IMR-90 (cell line): Measurements from ENCODE around the gene RGS9. TPM values are rescaled to one million over a fixed set of nuclear protein-coding genes. Genes with fewer than 3 reads are reported as not detected.

Experiments used
- ATAC-seq: fragments of 200-7000 bp; cut with Tn5 transposase; 2 replicates; pipeline ENCODE4 v1.9.1; 2020; ENCODE audit warnings: low read depth, mild to moderate bottlenecking, moderate library complexity
- BruUV-seq: library from RNA; stranded (reverse); fragments of 400-500 nt; replicated peaks from 2 replicates; lab custom pipeline; 2021; lab: Mats Ljungman, UMichigan
- CTCF ChIA-PET: fragments of 300-600 bp; formaldehyde crosslinking; extraction: SDS; loops from one replicate; lab custom pipeline; 2021; ENCODE audit warnings: antibody characterized with exemption; lab: Yijun Ruan, JAX
- POLR2A ChIA-PET: fragments of 300-600 bp; sonication (Branson Sonifier 250); formaldehyde crosslinking; loops from one replicate; lab custom pipeline; 2022; ENCODE audit warnings: antibody characterized with exemption; ENCODE audit not compliant: unreplicated experiment; lab: Charles Lee
- DNase-seq: peaks from one replicate; pipeline ENCODE4 v3.0.0; 2013
- H2AFZ ChIP-seq: replicated peaks from 2 replicates; pipeline ENCODE3; 2013; ENCODE audit warnings: low read length, mild to moderate bottlenecking; ENCODE audit not compliant: poor library complexity
- H2AK5ac ChIP-seq: 2 replicates; pipeline ENCODE4 v1.6.1; 2013; ENCODE audit warnings: low read depth, low read length, inconsistent platforms
- H2AK9ac ChIP-seq: replicated peaks from 2 replicates; pipeline ENCODE3; 2013; ENCODE audit warnings: mild to moderate bottlenecking, low read depth, low read length, moderate library complexity; ENCODE audit not compliant: poor library complexity
- H2BK120ac ChIP-seq: 2 replicates; pipeline ENCODE4 v1.6.1; 2013; ENCODE audit warnings: low read depth, low read length, inconsistent platforms
- H2BK15ac ChIP-seq: 3 replicates; pipeline ENCODE4 v1.6.1; 2013; ENCODE audit warnings: low read depth, low read length, inconsistent platforms
- H2BK20ac ChIP-seq: 2 replicates; pipeline ENCODE4 v1.6.1; 2013; ENCODE audit warnings: low read depth, mild to moderate bottlenecking, inconsistent platforms, low read length, moderate library complexity
- H2BK5ac ChIP-seq: 2 replicates; pipeline ENCODE4 v1.6.1; 2013; ENCODE audit warnings: mild to moderate bottlenecking, low read depth, low read length, inconsistent platforms; ENCODE audit not compliant: poor library complexity, severe bottlenecking
- H3K14ac ChIP-seq: replicated peaks from 2 replicates; pipeline ENCODE4 v1.6.1; 2013; ENCODE audit warnings: low read depth, low read length, inconsistent platforms
- H3K18ac ChIP-seq: 2 replicates; pipeline ENCODE4 v1.6.1; 2013; ENCODE audit warnings: low read depth, low read length, control low read depth
- H3K23ac ChIP-seq: 2 replicates; pipeline ENCODE4 v1.6.1; 2013; ENCODE audit warnings: low read depth, low read length, inconsistent platforms
- H3K27ac ChIP-seq: 2 replicates; pipeline ENCODE4 v1.5.1; 2013; ENCODE audit warnings: mild to moderate bottlenecking, control low read depth, low read length; ENCODE audit not compliant: insufficient read depth
- H3K27me3 ChIP-seq: 2 replicates; pipeline ENCODE4 v1.6.1; 2013; ENCODE audit warnings: low read length; ENCODE audit not compliant: control insufficient read depth, insufficient read depth
- H3K36me3 ChIP-seq: 2 replicates; pipeline ENCODE4 v1.6.1; 2013; ENCODE audit warnings: low read length, mixed read lengths; ENCODE audit not compliant: control insufficient read depth, insufficient read depth
- H3K4ac ChIP-seq: 2 replicates; pipeline ENCODE4 v1.6.1; 2013; ENCODE audit warnings: low read depth, low read length, inconsistent platforms
- H3K4me1 ChIP-seq: 2 replicates; pipeline ENCODE4 v1.6.1; 2013; ENCODE audit warnings: low read length, mixed read lengths; ENCODE audit not compliant: control insufficient read depth, insufficient read depth
- H3K4me2 ChIP-seq: 2 replicates; pipeline ENCODE4 v1.6.1; 2013; ENCODE audit warnings: low read depth, mild to moderate bottlenecking, control low read depth, low read length, moderate library complexity
- H3K4me3 ChIP-seq: 2 replicates; pipeline ENCODE4 v1.5.1; 2013; ENCODE audit warnings: low read depth, mild to moderate bottlenecking, control low read depth, low read length, moderate library complexity; ENCODE audit not compliant: insufficient read depth
- H3K56ac ChIP-seq: 2 replicates; pipeline ENCODE4 v1.6.1; 2013; ENCODE audit warnings: low read length, inconsistent platforms; ENCODE audit not compliant: insufficient read depth; ENCODE audit errors: extremely low read depth
- H3K79me1 ChIP-seq, 2 experiments: 2 replicates each; pipeline ENCODE4 v1.6.1; 2013; ENCODE audit warnings: low read length in 2 of 2, inconsistent platforms in 1 of 2, low read depth in 1 of 2
- H3K9ac ChIP-seq: 2 replicates; pipeline ENCODE4 v1.6.1; 2013; ENCODE audit warnings: low read depth, low read length, control low read depth
- H3K9me1 ChIP-seq: 2 replicates; pipeline ENCODE4 v1.6.1; 2013; ENCODE audit warnings: low read length, inconsistent platforms; ENCODE audit not compliant: insufficient read depth
- H3K9me3 ChIP-seq: 2 replicates; pipeline ENCODE4 v1.6.1; 2013; ENCODE audit warnings: low read length; ENCODE audit not compliant: control insufficient read depth, insufficient read depth
- H4K20me1 ChIP-seq: 2 replicates; pipeline ENCODE4 v1.6.1; 2013; ENCODE audit warnings: low read length, inconsistent platforms; ENCODE audit not compliant: insufficient read depth
- H4K5ac ChIP-seq: 2 replicates; pipeline ENCODE4 v1.6.1; 2013; ENCODE audit warnings: mild to moderate bottlenecking, low read depth, low read length, control low read depth
- H4K8ac ChIP-seq, 2 experiments: 2 replicates each; pipeline ENCODE4 v1.6.1; 2013; ENCODE audit warnings: low read depth in 2 of 2, low read length in 2 of 2, control low read depth in 1 of 2, inconsistent platforms in 1 of 2
- H4K91ac ChIP-seq: 2 replicates; pipeline ENCODE4 v1.6.1; 2013; ENCODE audit warnings: low read depth, low read length, inconsistent platforms; ENCODE audit not compliant: insufficient read depth
- RAD21 ChIP-seq: IDR thresholded peaks from 2 replicates; pipeline ENCODE4 v1.6.1; 2012; ENCODE audit warnings: low read length, improper control_type of control experiment
- WGBS, 2 experiments: methylation state at CpG; one replicate each; pipeline versions ENCODE4 v1.1.5 to v1.1.7; 2013; ENCODE audit warnings: missing lambda C conversion rate in 2 of 2; ENCODE audit not compliant: insufficient read length in 1 of 2; ENCODE audit errors: extremely low coverage in 2 of 2; 5-methylcytosine and 5-hydroxymethylcytosine counted together
- dilution Hi-C: fragments of 300-500 bp; cut with HindIII; formaldehyde crosslinking; loops from one replicate; pipeline ENCODE4 v1.14.3; 2018; ENCODE audit warnings: low sequenced_read_pairs; ENCODE audit not compliant: unreplicated experiment
- in situ Hi-C: fragments of 300-500 bp; cut with MboI; formaldehyde crosslinking; loops from 3 replicates; pipeline ENCODE4 v1.14.3; 2019; ENCODE audit warnings: low sequenced_read_pairs, inconsistent platforms, mixed read lengths
- intact Hi-C: fragments of 100-400 bp; cut with micrococcal nuclease; formaldehyde crosslinking; loops from 2 replicates; pipeline ENCODE4 v1.10.0; 2022
- polyA plus RNA-seq, 3 experiments: library from polyadenylated mRNA; depleted of rRNA; stranded (reverse); fragments of >200 nt; gene quantifications; 2 replicates each; pipeline ENCODE4 v1.2.3, GENCODE V29; 2012; ENCODE audit warnings: low replicate concordance in 1 of 3
- total RNA-seq: library from RNA; depleted of rRNA; stranded (reverse); fragments of >200 nt; gene quantifications from 2 replicates; pipeline ENCODE4 v1.2.3, GENCODE V29; 2012
- TF ChIP-seq, protein P1 (sequence below): fragments of 150-350 bp; IDR thresholded peaks from 2 replicates; pipeline ENCODE4 v1.6.1; 2017; ENCODE audit warnings: mild to moderate bottlenecking, antibody characterized with exemption, low read length, low read depth

The RGS9 gene
- total and polyA plus RNA-seq, 2 of the 4 experiments (the other 2 are of a cell fraction): 0.90 to 1.1 TPM

DNA sequence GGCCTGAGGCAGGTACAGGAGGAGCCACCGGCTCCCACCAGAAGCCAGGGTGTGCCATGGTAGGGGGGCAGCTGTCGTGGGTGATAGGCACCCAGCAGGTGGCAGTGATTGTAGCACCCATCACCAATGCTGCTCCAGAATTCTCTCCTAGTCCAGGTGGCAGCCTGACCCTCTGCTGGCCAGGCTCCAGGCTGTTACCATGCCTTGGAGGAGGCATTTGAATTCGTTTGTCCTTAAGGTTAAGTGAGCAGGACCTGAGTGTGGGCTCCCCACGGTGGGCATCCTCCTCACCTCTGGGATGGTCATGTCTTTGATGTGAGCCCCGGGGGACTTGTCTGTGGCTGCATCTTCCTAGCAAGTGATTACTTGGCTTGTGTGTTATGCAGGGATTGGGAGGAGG is 59.4 kb downstream of the RGS9 start:
- Histone ChIP-seq H3K9ac (no peak overlapping the region), H4K5ac (no peak overlapping the region), H3K56ac (no peak overlapping the region), H4K91ac (no peak overlapping the region), H2BK5ac (peak overlapping the region; percentile 12), H2BK20ac (no peak overlapping the region), H3K79me1 (no peaks in the 10 kb centered on the region), H2AK5ac (peak overlapping the region; percentile 51), H3K23ac (no peak overlapping the region), H2BK15ac (no peak overlapping the region), H2BK120ac (peak overlapping the region; percentile 27; the same call in 1 of the 2 replicates), H3K27me3 (no peaks in the 10 kb centered on the region), H3K14ac (no peak overlapping the region), H2AFZ (no peak overlapping the region), H3K9me1 (peaks cover 12% of the 10 kb centered on the region), H3K4ac (peak overlapping the region; percentile 3; the same call in 1 of the 2 replicates), H3K4me1 (peaks cover 3% of the 10 kb centered on the region; the same call in 1 of the 2 replicates), H4K20me1 (no peaks in the 10 kb centered on the region), H3K4me3 (no peak overlapping the region), H3K4me2 (no peak overlapping the region), H2AK9ac (no peak overlapping the region), H3K9me3 (no peaks in the 10 kb centered on the region), H4K8ac (no peak overlapping the region), H3K27ac (no peak overlapping the region), H3K18ac (no peak overlapping the region), H3K36me3 (no peaks in the 10 kb centered on the region)
- ChIA-PET POLR2A (no interaction called here), CTCF (no interaction called here)
- 50% methylated on average over 1 of the region's 5 CpGs; no CpG with 5 or more reads in 1 of the 2 experiments for WGBS, 2 experiments
- ATAC-seq (no peak), DNase-seq (no peak)
- BruUV-seq: no TSS peak
- intact Hi-C loops: loop anchor here (5.0 to 10.0 kb wide), 5 partner anchors 74 to 422 kb away; no protein-coding TSS in a partner anchor
- in situ Hi-C loops: no loop called here
- TF ChIP-seq, protein P1, sequence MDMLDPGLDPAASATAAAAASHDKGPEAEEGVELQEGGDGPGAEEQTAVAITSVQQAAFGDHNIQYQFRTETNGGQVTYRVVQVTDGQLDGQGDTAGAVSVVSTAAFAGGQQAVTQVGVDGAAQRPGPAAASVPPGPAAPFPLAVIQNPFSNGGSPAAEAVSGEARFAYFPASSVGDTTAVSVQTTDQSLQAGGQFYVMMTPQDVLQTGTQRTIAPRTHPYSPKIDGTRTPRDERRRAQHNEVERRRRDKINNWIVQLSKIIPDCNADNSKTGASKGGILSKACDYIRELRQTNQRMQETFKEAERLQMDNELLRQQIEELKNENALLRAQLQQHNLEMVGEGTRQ: no peak
- TF ChIP-seq RAD21: no peak
- dilution Hi-C loops: no loop called here
